HG02588 (cell line): ENCODE results near the gene ZBTB32.
"Not testable (repeated sequence)": the region's sequence is repeated elsewhere in the genome, so short reads cannot be mapped to it uniquely, and the experiment has no call there.

Experiments used
- ATAC-seq: cut with Tn5 transposase; IDR thresholded peaks from one replicate; pipeline ENCODE4 v1.9.1; 2021; ENCODE audit warnings: mild to moderate bottlenecking, moderate library complexity; ENCODE audit not compliant: unreplicated experiment

ZBTB32 gene

GRCh38 chr19:35719402-35720162, 15.2 kb downstream of the ZBTB32 start:
- ATAC-seq: no peak

GRCh38 chr19:35720163-35720524, 15.8 kb downstream of the ZBTB32 start:
- ATAC-seq: no peak

- no peak for ATAC-seq
Measured at GRCh38 chr19:35720648-35721047, 16.3 kb downstream of the ZBTB32 start.

GRCh38 chr19:35721374-35721773, 17.0 kb downstream of the ZBTB32 start:
- no peak for ATAC-seq

- no peak for ATAC-seq
Measured at GRCh38 chr19:35722461-35722860, 18.1 kb downstream of the ZBTB32 start.

- ATAC-seq: no peak
Measured at GRCh38 chr19:35722897-35723296, 18.5 kb downstream of the ZBTB32 start.

- no peak for ATAC-seq
Measured at GRCh38 chr19:35723671-35724070, 19.3 kb downstream of the ZBTB32 start.

GRCh38 chr19:35724132-35724531, 19.8 kb downstream of the ZBTB32 start:
- not testable (repeated sequence) for ATAC-seq

GRCh38 chr19:35724560-35724959, 20.2 kb downstream of the ZBTB32 start:
- ATAC-seq: no peak

GRCh38 chr19:35725216-35725861, 21.0 kb downstream of the ZBTB32 start:
- no peak for ATAC-seq

GRCh38 chr19:35727053-35727955, 22.9 kb downstream of the ZBTB32 start:
- ATAC-seq: no peak

- no peak for ATAC-seq
Measured at GRCh38 chr19:35727956-35728706, 23.8 kb downstream of the ZBTB32 start.

GRCh38 chr19:35729021-35729420, 24.7 kb downstream of the ZBTB32 start:
- ATAC-seq: no peak

GRCh38 chr19:35729763-35730162, 25.4 kb downstream of the ZBTB32 start:
- ATAC-seq: no peak

- ATAC-seq: no peak
Measured at GRCh38 chr19:35730326-35730725, 26.0 kb downstream of the ZBTB32 start.

- no peak for ATAC-seq
Measured at GRCh38 chr19:35731353-35731752, 27.0 kb downstream of the ZBTB32 start.

GRCh38 chr19:35731779-35732405, 27.5 kb downstream of the ZBTB32 start:
- ATAC-seq: no peak

- no peak for ATAC-seq
Measured at GRCh38 chr19:35732540-35733179, 28.3 kb downstream of the ZBTB32 start.

GRCh38 chr19:35733180-35734125, 29.1 kb downstream of the ZBTB32 start:
- ATAC-seq: no peak
